GM13976 (cell line): Measurements from ENCODE around the gene ATRIP.
A peak's percentile ranks its signal among the peaks of the same experiment; 100 is the strongest.

Experiments
- DNase-seq: peaks from one replicate; pipeline ENCODE4 v3.0.0; 2012; ENCODE audit warnings: low spot score
- in situ Hi-C: fragments of 300-500 bp; cut with MboI; formaldehyde crosslinking; loops from one replicate; pipeline ENCODE4 v1.12.0; 2022; ENCODE audit warnings: low sequenced_read_pairs, mixed read lengths, inconsistent platforms; ENCODE audit not compliant: unreplicated experiment
- TF ChIP-seq, protein P1 (sequence below): IDR thresholded peaks from 2 replicates; pipeline ENCODE4 v1.5.1; 2012; ENCODE audit warnings: borderline replicate concordance, mild to moderate bottlenecking; ENCODE audit not compliant: insufficient read depth; ENCODE audit errors: extremely low read depth, missing control alignments, control extremely low read depth

Gene ATRIP

DNA sequence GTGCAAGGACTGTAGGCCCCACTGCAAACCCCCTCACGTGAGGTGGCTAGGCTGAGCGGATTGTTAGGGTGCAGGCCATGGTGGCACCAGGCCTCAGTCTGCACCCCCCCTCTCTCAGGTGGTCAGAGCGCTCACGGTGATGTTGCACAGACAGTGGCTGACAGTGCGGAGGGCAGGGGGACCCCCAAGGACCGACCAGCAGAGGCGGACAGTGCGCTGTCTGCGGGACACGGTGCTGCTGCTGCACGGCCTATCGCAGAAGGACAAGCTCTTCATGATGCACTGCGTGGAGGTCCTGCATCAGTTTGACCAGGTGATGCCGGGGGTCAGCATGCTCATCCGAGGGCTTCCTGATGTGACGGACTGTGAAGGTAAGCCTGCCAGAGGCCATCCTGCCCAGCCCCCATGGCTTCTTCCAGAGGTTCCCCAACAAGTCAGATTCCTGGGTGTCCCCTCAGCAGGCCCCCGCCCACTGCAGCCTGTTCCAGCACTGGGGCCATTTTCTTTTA lies 18.2 kb downstream of the ATRIP start:
- TF ChIP-seq, protein P1, sequence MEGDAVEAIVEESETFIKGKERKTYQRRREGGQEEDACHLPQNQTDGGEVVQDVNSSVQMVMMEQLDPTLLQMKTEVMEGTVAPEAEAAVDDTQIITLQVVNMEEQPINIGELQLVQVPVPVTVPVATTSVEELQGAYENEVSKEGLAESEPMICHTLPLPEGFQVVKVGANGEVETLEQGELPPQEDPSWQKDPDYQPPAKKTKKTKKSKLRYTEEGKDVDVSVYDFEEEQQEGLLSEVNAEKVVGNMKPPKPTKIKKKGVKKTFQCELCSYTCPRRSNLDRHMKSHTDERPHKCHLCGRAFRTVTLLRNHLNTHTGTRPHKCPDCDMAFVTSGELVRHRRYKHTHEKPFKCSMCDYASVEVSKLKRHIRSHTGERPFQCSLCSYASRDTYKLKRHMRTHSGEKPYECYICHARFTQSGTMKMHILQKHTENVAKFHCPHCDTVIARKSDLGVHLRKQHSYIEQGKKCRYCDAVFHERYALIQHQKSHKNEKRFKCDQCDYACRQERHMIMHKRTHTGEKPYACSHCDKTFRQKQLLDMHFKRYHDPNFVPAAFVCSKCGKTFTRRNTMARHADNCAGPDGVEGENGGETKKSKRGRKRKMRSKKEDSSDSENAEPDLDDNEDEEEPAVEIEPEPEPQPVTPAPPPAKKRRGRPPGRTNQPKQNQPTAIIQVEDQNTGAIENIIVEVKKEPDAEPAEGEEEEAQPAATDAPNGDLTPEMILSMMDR, result no peak
- peak; percentile 20 for DNase-seq
- in situ Hi-C loops, result no loop called here

DNA sequence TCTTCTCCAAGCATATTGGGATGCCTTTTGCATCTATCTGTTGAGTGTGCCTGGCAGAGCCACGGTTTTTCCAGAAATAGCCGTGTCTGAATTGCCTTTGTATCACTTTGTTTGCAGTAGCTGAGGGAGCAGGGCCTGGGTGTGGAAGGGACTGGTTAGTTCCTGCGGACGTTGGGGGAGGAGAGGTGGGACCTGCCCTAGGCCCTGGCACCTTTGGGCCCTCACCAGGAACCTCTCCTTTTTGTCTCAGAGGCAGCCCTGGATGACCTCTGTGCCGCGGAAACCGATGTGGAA lies 18.6 kb downstream of the ATRIP start:
- TF ChIP-seq, protein P1, result no peak
- no peak for DNase-seq
- in situ Hi-C loops, result no loop called here

DNA sequence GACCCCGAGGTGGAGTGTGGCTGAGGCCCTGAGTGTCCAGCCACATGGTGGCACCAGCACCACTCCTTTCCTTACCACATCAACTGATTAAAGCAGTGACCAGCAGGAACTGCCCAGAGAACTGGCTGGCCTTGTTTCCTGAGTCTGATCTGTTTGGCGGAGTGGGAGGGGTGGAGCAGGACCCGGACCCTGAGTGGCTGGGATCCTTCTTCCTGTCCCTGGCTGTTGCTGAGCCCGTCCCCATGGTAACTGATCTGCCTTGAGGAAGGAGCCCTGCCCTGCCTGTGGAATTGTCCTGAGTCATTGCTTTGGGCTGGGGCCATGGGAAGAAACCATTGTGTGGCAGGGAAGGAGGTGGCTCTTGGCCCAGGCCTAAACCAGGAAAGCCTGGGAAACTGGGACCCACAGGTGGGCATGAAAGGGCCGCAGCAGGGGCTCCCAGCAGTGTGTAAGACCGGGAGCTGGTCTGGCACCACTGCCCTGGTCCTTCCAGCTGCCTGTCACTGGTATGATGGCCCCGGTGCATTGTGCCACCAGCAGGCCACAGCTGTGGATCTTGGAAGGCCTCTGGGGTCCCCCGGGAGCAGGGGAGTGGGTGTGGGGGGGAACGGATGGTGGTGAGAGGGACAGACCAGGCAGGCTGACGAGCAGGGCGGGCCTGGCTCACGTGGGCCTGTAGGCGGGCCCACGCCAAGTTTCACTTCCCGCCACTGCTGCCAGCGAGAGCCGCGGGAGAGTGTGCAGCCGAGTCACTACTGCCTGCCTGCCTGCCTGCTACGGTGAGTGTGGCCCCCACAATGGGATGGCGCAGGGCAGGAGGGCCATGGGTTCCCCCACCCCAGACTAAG lies 19.2 kb downstream of the ATRIP start:
- peak; percentile 93 for DNase-seq
- in situ Hi-C loops, result no loop called here
- TF ChIP-seq, protein P1, result peak; percentile 48

DNA sequence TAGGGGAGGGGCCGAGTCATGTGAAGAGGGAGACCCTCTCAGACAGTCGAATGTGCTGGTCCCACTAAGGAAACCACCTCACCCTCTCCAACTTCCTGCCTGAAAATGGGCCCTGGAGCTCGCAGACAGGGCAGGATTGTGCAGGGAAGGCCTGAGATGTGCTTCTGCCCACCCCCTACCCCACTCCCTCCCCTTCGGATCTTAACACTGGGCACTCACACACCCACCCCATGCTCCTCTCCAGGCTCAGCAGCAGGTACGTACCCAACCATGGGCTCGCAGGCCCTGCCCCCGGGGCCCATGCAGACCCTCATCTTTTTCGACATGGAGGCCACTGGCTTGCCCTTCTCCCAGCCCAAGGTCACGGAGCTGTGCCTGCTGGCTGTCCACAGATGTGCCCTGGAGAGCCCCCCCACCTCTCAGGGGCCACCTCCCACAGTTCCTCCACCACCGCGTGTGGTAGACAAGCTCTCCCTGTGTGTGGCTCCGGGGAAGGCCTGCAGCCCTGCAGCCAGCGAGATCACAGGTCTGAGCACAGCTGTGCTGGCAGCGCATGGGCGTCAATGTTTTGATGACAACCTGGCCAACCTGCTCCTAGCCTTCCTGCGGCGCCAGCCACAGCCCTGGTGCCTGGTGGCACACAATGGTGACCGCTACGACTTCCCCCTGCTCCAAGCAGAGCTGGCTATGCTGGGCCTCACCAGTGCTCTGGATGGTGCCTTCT lies 20.0 kb downstream of the ATRIP start:
- peak; percentile 57 for DNase-seq
- TF ChIP-seq, protein P1, result no peak
- in situ Hi-C loops, result no loop called here

DNA sequence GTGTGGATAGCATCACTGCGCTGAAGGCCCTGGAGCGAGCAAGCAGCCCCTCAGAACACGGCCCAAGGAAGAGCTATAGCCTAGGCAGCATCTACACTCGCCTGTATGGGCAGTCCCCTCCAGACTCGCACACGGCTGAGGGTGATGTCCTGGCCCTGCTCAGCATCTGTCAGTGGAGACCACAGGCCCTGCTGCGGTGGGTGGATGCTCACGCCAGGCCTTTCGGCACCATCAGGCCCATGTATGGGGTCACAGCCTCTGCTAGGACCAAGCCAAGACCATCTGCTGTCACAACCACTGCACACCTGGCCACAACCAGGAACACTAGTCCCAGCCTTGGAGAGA lies 20.5 kb downstream of the ATRIP start:
- TF ChIP-seq, protein P1, result no peak
- DNase-seq, result peak; percentile 42
- in situ Hi-C loops, result no loop called here

DNA sequence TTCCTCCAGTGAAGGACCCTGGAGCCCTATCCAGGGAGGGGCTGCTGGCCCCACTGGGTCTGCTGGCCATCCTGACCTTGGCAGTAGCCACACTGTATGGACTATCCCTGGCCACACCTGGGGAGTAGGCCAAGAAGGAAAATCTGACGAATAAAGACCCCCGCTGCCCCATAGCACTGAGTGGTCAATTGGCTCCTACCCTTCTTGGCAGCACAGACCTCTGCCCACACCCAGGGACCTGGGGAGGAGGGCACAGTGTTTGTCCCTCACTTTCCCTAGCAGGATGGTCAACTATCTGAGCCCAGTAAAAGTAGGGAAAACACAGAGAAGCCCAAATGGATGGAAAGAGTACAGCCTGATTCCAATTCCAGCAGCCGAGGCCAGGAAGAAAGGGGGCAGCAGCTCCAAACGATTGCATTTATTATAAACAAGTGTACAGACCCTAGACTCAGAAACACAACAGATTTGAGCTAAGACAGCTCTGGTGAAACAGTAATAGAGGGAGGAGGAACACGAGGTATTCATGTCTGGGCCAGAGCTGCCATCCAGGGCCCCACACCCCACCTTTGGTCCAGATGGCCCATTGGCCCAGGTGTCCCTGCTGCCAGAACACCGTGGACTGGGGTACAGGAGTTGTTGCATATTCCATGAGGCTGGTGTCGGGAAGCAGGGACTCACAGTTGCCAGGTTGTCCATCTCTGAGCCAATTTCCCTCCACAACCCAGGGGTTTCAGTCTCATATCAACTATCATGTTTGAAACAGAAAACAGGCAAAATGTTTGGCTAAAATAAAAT lies 21.1 kb downstream of the ATRIP start:
- DNase-seq, result peak; percentile 16
- in situ Hi-C loops, result no loop called here
- TF ChIP-seq, protein P1, result no peak
